ENCODE results near the gene CHRNA7.

Gene CHRNA7

DNA sequence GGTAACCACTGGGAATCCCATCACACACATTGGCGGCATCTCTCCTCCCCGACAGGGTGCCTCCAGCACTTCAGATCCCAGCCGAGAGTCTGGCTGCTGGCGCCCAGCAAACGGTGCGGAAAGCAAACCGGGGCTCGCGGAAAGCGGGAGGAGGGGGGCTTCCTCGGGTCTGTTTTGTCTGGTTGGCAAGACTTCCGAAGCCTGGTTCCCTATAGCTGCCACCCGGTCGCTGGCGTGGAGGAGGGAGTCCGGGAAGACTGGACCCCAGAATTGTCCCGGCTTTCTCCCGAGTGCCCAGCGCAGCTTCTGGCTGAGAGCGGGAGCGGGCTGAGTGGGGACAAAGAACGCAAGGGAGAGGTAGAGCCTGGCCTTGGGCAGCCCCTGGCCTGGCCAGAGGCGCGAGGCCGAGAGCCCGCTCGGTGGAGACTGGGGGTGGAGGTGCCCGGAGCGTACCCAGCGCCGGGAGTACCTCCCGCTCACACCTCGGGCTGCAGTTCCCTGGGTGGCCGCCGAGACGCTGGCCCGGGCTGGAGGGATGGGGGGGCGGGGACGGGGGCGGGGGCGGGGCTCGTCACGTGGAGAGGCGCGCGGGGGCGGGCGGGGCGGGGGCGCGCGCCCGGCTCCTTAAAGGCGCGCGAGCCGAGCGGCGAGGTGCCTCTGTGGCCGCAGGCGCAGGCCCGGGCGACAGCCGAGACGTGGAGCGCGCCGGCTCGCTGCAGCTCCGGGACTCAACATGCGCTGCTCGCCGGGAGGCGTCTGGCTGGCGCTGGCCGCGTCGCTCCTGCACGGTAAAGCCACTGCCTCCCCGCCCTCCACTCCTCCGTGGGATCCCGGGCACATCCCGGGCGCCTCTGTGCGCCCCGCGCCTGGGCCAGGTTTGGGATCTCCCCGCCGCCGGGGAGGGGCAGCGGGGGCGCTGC is at the start of gene CHRNA7:
Gene CHRNA7 (plus strand): TSS at position 654 of the 920 bp plus-strand sequence. CDS start 80 bp downstream, at position 734.
- DNase-seq = peak; percentile 34

DNA sequence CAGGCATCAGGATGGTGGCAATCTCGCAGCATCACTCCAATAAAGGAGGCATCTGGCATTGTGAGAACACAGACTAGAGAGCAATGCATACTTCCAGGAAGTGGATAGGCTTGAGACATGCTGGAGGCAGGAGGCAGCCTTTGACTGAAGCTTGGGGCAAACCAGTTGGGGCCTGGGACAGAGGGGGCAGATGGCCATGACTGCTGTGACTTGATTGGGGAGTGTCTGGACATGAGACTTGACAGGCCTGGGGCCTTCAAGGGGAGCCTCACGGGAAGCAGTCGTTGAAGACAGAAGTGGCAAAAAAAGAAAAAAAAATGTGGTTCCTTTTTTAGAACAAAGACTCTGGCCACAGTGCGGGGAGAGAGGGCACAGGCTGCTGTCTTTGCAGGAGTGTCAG is 44.7 kb upstream of the CHRNA7 start:
- no peak for DNase-seq

DNA sequence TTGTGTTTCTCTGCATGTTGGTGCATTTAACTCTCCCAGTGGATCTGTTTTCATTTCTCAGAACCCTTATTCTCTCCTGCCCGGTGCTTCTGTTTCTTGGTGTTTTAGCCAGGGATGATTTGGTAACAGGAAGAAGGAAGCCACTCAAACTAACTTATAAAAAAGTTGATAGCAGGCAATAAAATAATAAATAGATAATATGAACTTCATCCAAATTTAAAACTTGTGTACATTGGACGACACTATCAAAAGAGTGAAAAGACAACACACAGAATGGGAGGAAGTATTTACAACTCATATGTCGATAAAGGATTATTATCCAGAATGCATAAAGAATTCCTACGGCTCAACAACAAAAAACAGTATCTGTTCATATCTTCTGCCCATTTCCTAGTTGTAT is 37.3 kb upstream of the CHRNA7 start:
- DNase-seq = no peak

DNA sequence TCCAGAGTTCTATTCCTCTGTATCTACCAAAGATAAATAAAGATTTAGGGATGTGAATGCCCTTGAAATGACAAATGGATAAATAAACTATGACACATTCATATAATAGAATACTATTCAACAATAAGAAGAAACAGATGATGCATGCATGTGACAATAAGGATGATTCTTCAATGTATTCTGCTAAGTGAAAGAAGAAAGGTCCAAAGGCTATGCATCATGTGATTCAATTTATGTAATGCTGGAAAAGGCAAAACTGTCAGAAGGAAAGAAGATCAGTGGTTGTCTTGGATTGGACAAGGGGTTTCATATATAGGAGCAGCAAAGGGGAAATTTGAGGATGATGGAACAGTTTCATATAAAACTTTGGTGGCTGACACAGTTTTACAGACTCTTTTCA is 32.6 kb upstream of the CHRNA7 start:
- DNase-seq = no peak

DNA sequence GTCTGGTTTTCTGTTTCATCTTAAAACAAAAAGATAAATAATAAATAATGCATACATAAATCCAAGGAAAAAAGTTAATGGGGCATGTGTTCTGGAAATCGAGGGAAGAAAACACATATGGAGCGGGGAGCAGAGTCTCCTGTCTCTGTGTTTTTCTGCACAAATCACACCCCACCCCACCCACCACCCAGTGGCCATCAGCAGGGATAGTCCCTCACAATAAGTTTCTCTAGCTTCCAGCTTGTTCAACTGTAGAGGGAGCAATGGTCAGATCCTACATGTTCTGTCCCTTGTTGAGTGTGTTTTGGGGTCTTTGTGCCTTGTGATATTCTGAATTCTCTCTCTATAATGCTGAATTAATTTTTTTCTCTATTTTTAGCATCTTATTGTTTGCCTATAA is 26.8 kb upstream of the CHRNA7 start:
- no peak for DNase-seq

DNA sequence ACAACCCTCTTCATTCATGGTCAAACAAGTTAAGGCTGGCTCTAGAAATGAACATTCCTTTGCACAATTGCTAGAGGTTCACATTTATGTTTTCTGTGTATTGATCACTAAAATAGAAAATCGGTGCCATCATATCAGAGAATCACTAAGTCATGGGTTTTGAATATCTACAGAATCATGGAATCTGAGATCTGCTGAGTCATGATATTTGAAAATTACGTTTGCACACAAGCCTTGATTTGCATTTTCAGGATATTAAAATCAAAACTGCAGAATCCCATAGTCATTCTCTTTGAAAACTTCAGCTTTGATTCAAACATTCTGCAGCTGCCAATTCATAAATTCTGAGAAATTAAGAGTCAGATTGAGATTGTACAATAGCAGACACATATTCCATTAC is 26.1 kb upstream of the CHRNA7 start:
- DNase-seq = no peak

DNA sequence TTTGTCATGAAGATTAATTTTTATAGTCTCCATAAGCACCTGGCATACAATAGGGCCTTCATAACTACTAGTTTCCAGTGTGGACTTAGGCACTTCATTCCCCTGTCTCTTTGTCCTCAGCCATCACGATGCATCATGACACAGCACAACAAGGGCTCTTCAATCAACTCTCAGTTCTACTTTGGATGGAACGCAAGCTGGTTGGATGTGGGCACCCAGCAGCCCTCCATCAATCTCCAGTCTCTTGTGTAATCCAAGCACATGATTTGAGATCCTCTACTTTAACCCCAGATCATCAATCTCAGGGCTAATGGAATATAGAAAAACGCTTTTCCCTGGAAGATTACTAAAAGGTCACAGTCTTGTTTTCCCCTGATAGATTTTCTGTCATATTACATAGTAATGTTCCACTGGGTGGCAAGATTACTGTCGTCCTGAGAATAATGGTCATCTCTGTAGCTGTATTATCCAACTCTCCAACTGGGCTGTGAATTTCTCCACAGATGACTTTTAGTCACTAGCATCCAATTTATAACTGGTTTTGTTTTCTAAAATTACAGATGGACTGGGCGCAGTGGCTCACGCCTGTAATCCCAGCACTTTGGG is 22.9 kb upstream of the CHRNA7 start:
- DNase-seq = no peak

DNA sequence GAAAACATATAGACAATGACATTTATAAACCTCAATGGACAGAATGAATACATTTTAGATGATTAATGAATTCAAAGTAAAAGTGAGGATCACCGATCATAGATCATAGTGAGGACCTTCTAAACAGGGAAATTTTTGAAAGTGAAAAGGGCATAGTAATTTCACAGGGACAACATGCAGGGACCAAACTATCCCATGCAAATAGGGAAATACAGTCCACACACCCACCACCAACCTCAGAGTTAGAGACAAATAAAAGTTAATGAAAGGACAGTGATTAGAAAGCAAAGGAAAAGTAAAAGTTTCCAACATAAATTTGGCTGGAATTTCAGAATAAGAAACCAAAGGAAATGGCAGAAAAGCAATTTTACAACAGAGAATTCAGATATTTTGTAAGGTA is 15.4 kb upstream of the CHRNA7 start:
- no peak for DNase-seq

DNA sequence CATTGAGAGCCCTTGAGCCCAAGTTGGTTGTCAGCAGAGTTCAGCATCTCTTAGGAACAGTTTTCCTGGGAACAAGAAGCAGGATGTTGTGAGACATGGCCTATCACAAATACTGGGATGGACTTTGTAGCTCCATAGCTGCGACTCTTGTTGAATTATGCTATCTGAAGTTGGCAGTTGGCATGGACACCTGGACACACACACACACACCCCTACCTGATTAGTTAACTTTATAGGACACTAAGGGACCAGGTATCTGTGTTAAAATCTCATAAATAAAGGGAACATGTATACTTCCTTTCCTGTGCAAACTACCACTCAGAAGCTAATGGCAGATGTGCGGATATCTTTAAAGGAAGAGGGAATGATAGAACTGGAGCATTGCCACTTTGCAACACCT is 10.2 kb upstream of the CHRNA7 start:
- no peak for DNase-seq

DNA sequence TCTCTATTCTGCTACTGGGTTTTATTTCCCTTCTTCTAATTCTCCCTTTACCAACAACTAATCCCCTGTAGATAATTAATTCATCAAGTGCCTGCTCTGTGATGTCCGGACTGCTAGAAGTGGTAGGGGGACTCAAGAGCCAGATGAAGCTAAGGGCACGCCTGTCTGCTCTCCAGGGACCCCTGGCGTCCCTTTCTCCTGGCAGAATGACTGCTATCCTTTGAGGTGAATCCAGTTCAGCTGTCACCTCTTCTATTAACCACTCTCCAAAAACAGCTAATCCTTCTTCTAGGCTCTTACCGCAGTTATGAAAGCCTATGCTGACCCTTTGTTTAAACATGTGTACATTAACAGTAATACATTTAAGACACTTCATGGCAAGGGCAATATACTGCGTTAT is 1.4 kb upstream of the CHRNA7 start:
- no peak for DNase-seq

DNA sequence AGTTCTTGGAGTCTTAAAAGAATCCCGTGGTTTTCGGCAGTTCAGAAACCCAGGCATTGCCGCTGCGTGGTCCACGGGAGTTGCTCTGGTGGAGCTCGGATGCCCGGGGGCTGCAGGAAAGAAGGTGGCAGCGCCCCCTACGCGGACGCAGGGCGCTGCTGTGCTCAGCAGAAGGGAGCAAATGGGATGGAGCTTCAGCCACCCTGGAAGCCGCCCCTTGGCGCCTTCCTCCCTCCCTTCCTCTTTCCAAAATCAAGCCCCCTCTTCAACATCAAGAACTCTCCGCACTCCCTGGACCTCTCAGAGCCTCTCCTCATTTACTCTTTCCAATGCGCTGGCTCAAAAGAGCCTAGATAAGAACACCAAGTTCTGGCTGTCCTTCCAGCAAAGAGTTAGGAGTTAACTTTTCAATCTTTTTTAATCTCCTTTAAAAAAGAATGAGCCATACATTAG is 880 bp upstream of the CHRNA7 start:
- DNase-seq = no peak

DNA sequence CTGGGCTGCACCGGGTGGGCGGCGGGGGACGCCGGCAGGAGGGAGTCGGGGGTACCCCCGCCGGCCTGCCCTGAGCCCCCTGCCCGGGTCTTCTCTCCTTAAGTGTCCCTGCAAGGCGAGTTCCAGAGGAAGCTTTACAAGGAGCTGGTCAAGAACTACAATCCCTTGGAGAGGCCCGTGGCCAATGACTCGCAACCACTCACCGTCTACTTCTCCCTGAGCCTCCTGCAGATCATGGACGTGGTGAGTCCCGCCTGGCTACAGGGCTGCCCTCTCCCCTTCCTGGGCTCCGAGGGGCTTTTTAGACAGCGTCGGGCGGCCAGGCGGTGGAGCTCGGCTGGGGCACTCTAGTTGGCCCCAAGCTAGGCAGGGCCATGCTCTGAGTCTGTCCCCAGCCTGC is 480 bp downstream of the CHRNA7 start:
- DNase-seq = no peak

DNA sequence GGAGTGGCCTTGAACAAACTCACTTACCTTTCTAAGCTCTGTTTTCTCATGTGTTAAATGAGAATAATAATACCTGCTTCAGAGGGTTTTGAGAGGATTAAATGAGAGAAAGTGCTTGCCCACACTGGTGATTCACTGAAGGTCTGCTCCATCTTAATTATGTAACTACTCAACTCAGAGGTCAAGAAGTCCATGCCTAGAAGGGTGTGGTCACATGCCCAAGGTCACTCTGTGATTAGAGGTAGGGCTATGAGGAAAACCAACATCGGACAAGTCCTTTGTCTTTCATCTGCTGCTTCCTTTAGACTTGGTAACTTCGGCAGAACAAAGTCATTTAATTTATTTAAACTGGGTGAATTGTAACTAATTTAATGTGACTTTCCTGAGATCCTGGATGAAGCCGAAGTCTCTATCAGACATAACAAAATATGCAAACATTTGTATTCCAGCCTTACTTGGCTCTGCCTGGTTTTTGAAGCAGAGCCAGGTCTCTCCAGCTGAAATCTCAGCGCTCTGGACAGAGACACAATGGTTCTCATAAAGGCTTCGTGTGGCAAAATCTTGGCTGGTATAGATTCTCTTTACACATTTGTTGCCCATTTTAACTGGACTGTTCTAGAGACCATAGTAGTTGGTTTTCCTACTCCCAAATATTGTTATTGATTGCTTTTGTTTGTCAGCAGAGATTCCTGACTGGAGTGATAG is 3.0 kb downstream of the CHRNA7 start:
- no peak for DNase-seq

DNA sequence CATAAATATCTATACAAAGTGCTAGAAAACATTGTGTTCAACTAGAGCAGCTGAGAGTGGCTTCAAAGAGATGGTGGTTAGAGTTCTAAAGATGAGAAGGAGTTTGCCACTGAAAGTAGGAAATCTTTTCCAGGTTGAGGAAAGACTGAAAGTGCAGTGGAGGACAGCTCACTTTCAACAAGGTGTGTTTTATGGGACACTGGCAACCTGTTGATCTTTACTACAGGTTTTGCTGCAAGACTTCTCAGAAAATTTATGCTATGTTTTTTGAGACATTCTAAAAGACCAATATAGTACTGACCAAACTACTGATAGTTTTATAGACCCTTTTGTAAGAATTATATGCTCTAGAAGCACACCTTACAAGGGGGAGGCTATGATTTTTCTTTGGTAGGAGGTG is 3.8 kb downstream of the CHRNA7 start:
- no peak for DNase-seq

DNA sequence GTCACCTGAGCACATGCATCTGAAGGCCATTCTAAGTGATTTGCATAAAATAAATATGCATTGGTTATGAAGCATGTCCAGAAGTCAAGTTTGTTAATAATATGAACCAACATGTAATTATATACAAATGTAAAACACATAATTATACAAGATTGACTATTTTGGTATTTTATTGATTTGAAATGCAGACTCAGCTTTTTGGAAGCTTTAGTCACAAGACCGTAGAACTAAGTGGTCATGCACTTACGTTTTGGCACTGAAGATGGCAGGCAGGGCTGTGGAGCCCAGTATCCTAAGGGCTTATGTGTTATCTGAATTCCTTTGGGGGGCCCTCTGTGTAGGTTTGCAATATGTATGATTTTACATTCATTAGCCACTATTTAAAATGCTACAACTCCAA is 5.0 kb downstream of the CHRNA7 start:
- no peak for DNase-seq

DNA sequence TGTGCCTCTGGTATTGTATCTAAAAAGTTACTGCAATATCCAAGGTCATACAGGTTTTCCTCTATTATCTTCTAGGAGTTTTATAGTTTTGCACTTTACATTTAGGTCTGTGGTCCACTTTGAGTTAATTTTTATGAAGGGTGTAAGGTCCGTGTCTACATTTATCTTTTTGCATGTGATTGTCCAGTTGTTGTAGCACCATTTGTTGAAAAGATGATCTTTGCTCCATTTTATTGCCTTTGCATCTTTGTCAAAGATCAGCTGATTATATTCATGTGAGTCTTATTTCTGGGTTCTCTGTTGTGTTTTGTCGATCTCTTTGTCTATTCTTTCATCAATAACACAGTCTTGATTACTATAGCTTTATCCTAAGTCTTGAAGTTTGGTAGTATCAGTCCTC is 6.7 kb downstream of the CHRNA7 start:
- no peak for DNase-seq

DNA sequence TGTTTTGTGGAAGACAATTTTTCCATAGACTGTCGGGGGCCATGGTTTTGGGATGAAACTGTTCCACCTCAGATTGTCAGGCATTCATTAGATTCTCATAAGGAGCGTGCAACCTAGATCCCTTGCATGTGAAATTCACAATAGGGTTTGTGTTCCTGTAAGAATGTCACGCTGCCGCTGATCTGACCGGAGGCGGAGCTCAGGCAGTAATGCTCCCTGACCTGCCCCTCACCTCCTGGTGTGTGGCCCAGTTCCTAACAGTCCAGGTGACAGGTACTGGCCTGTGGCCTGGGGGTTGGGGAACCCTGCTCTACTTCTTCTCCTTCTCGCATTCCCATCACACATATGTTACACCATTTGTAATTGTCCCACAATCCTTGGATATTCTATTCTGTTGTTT is 11.0 kb downstream of the CHRNA7 start:
- no peak for DNase-seq

DNA sequence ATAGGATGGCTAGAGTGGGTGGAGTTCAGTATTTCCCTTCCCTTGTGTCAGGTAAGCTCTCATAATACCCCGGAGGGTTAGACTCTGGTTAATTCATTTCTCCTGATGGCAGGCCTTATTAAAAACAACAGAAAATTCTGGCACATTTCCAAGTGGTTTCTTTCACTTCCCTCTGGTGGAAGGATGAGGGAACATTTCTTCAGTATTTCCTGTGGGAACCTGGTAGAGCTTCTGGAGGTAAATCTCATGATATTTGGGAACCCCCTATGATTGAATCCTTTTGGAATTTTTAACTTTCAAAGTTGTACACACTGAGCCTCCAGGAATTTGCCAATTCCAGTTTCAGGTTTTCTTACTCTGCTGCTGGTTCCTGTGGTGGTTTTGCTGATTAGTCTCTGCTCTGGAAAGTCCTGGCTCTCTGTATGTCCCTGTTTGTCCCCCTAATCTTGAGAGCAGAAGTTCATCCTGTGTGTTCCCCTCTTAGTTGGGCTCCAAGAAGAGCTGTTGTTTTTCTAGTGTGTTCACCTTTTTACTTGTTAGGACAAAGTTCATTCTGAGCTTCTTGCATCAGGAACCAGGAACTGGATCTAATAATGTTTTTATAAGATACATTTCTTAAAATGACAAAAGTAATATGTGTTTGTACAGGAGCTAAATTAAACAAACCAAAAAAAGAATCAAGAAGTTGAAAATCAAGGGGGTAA is 12.1 kb downstream of the CHRNA7 start:
- DNase-seq = no peak

DNA sequence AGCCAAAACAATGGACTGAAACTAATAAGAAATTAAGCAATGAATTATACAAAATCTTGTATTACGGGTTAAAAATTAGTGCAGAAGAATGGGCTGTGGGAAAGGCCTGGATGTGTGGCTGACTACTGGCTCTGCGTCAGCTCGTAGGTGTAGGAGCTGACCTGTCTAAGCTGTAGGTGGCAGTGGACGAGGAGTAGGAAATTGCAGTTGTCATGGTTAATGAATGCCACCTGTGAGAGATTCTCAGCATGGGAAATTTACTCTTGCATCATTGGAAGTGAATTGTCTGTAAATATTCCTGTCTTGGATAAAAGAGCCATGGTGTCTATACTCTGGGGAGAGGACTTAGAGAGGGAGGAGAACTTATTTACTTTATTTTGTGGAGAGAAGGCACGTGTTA is 23.4 kb downstream of the CHRNA7 start:
- no peak for DNase-seq

DNA sequence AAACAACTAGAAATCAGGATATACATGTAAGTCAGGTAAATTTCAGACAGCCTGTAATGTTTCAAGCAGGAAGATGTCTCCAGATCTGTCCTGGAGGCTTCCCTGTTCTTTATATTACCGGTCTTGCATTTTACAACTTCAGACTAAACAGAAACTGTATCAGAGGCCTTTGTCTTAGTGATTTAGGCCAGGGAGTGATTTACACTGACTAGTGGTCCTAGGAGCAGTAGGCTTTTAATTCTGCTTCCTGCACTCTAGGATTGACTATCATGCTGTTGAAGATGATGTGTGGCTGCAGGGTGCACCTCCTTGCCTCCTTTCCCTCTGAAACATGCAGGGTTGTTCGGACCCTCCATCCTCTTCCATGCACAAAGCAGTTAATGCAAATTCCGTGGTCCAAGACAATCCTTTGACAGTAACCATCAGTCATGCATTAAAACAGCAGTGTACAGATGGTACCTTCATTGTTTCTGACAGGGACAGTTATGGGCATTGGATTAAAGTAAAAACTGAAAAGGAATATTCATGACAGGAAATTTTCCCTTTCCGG is 27.6 kb downstream of the CHRNA7 start:
- no peak for DNase-seq

DNA sequence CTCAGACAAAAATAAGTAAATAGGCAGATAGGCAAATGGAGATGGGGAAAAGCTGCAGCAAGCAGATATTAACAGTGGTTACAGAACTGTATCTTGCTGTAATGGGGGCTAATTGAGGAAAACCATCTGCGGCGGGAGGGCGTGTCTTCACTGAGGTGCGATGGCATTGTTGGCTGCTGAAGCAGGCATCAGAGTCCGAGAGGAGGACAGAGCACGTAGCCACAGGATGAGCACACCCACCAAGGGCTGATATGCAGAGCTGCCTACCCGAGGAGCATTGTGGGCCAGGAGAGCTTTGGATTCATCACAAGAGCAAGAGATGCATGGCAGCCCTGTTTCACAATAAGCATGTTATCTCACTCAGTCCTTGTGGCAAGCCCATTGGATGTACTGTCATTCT is 30.4 kb downstream of the CHRNA7 start:
- no peak for DNase-seq

DNA sequence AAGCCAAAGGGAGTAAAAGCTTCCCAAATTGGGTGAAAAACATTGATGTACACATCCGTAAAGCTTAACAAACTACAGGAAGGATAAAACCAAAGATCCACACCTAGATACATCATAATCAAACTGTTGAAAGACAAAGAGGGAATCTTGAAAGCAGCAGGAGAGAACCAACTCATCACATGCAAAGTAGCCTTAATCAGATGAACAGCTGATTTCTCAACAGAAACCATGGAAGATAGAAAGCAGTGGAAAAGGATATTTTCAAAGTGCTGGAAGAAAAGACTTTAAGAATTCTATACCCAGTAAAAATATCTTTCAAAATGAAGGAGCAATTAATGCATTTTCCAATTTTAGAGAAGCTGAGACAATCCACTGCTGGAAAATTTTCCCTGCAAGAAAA is 36.8 kb downstream of the CHRNA7 start:
- no peak for DNase-seq

DNA sequence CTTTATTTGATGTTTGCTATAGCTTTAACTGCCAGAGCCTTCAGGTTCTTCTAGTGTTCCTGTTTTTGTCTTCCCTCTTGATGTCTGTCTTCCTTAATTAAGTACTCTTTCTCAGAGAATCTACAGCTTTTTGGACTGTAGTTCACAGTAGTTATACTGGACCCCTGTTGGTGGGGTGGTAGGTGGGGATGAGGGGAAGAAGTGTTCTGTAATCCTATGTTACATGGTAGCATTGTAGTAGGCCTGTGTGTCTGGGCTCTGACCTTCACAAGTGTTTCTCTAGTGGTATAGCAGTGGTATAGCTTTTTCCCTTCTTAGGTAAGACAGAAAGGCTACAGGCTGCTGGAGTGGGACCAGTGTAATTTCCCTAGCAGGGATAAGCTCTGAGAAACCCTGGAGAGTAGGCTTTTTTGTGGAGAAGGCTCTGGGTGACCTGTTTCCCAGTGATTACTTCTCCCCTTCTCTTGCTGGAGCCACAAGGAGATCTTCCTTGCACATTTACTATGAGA is 59.6 kb downstream of the CHRNA7 start:
- DNase-seq = no peak
